DMS79 treated with DMSO at 0.1 percent for 48 hours (cell line): ENCODE results near the gene MYO9A.
"Not testable (repeated sequence)": the region's sequence is repeated elsewhere in the genome, so short reads cannot be mapped to it uniquely, and the experiment has no call there.

Source experiments
- DNase-seq: peaks from one replicate; lab custom pipeline; 2025; lab: John Stamatoyannopoulos, UW

Gene MYO9A

DNA sequence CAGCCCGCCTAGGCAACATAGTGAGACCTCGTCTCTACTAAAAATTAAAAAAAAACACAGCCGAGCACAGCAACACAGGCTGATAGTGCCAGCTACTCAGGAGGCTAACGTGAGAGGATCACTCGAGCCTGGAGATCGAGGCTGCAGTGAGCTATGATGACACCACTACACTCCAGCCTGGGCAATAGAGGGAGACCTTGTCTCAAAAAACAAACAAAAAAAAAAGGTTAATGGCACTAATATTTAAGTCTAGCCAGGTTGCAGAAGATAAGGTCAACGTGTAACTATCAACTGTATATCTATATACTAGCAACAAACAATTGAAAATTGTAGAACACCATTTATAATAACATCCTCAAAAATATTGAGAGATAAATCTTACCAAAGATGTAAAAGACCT lies 75.1 kb downstream of the MYO9A start:
- DNase-seq, result no peak

DNA sequence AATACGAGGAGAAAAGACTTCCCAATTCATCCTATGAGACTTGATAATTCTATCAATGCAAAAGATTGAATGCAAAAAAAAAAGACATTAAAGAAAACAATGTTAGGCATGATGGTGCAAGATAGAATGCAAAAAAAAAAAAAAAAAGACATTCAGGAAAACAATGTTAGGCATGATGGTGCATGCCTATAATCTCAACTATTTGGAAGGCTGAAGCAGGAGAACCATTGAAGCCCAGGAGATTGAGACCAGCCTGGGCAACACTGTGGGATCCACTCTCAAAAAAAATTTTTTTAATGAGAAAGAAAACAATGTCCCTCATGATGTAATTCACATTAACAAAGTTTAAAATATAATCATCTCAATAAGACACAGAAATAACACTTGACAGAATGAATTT lies 75.9 kb downstream of the MYO9A start:
- no peak for DNase-seq

DNA sequence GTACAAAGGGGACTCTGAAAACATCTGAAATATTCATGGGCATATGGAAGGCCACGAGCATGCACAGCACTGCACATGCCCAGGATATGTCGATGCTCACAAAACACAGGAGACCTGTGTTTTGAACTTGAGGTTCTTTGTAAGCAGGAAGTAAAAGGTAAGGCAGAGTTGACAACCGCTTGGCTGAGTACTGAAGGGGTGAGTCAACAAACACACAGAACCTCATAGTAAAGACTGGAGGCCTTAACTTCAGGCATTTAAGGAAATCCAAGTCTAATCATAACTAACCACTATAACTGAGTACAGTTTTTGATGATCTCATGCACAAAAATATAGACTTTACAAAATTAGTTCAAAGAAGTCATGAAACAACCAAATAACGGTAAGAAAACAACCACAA lies 80.6 kb downstream of the MYO9A start:
- DNase-seq, result no peak

DNA sequence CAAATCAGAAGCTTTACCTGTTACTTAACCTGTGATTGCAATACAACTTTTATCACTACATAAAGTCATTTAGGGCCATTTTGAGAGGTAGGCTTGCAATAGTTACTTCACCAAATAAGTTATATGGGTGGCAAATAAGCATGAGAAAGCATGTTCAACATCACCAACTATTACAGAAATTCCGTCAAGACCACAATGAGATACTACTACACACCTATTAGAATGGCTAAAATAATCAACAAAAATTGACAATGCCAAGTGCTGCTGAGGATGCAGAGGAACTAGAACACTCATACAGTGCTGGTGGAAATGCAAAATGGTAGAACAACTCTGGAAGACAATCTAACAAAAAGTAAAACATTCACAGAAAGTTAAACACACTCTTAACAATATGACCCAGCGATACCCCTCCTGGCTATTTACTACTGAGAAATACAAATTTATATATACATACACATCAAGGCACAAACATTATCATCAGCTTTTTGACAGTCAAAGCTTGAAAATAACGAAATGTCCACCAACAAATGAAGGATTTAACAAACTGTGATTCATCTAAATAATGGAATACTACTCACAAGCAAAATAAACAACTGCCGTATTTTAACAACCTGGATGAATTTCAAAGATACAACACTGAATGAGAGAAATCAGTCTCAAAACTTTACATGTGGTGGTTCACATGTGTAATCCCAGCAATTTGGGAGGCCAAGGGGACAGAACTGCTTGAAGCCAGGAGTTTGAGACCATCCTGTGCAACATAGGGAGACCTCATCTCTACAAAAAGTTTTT lies 82.9 kb downstream of the MYO9A start:
- no peak for DNase-seq

DNA sequence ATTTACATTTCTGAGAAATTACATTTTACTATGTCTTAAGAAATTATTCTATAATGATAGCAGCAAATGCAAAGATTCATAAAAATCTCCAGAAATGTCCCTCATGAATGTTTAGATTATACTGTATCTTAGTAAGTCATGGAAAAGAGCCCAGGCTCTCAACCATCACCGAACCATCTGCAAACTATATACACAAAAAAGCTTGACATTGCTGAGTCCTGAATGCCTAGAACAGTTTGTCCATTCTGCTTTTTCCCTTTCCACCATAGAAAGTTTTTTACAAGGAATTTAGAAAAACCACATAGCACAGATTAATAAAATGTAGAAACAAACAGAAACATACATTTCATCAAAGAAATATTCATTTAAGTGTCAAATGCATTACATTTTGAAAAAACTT lies 83.6 kb downstream of the MYO9A start:
- DNase-seq, result no peak

DNA sequence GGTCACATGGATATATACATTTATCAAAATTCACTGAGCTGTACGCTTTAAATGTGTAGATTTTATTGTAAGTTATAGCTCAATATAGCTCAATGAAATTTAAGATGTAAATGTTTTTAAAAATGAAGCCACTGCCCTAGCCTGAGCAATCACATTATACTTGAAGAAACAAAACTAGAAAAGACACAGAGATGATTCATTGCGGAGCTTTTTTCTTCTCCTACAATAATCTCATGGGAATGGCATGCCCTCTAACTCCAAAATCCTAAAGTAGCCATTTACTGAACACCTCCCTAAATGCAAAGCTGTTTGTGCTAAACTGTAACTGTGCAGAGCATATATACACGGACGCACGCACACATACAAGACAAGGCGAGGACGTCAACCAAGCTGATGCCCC lies 84.2 kb downstream of the MYO9A start:
- no peak for DNase-seq

DNA sequence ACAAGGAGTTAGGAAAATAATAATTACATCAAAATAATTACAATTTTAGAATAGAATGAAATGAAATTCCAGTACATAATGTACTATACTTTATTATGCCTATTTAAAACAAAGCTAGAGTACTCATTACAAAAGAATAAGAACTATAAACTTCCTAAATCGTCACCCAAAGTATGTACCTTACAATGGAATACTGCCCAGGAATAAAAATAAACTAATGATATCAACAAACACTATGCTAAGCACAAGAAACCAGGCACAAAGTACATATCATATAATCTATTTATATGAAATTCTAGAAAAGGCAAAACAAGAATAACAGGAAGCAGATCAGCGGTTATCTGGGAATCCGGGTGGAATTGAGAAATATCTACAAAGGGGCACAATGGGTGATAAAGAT lies 84.7 kb downstream of the MYO9A start:
- no peak for DNase-seq

DNA sequence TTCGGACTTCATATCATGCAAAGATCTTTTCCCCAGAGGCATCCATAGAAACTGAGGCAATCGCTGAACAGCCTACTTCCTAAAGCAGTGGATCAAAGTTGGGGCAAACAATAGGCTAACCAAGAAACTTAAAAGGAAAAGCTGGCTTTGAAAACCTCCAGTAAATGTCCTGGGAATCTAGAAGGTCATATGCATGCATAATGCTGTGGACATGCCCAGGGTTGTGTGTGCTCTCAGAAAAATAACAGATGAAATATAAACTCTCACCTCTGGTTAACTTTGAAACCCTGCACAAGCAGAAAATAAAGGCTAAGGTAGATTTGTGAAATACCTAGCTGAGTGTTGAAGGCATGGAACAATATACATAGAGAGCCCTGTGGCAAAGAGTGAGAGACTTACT lies 96.3 kb downstream of the MYO9A start:
- no peak for DNase-seq

DNA sequence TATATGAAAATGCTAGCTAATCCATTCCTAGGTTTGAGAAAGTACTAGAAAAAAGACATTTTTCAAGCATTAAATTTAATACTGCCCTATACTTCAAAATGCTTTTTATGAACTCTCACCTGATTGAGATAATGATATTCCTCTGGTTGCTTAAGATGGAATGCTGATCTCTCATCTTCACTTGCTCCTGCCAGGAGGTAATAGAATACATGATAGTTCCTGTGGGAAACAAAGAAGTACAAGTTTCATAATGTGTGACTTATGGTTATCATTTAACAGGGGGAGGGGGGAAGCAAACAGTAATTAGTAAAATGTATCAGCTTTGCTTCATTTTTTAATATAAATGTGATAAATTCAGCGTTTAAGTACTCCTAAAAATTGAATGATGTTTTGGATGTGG lies 97.2 kb downstream of the MYO9A start:
- no peak for DNase-seq

DNA sequence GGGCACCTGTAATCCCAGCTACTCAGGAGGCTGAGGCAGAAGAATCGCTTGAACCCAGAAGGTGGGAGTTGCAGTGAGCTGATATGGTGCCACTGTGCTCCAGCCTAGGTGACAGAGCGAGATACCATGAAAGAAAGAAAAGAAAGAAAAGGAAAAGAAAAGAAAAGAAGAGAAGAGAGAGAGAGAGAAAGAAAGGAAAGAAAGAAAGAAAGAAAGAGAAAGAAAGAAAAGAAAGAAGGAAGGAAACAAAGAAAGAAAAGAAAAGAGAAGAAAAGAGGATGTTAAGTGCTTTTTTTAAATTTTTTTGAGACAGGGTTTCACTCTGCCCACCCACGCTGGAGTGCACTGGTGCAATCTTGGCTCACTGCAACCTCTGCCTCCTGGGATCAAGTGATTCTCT lies 103.4 kb downstream of the MYO9A start:
- not testable (repeated sequence) for DNase-seq

DNA sequence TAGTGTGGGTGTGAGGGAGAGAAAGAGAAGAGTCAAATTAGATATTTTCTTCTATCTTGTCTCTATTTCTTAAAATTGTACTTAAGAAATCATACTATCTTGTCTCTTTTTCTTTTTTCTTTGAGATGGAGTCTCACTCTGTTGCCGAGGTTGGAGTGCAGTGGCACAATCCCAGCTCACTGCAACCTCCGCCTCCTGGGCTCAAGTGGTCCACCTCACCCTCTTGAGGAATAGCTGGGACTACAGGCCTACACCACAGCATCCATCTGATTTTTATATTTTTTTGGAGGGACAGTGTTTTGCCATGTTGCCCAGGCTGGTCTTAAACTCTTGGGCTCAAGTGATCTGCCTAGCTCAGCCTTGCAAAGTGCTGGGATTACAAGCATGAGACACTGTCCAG lies 104.2 kb downstream of the MYO9A start:
- no peak for DNase-seq

DNA sequence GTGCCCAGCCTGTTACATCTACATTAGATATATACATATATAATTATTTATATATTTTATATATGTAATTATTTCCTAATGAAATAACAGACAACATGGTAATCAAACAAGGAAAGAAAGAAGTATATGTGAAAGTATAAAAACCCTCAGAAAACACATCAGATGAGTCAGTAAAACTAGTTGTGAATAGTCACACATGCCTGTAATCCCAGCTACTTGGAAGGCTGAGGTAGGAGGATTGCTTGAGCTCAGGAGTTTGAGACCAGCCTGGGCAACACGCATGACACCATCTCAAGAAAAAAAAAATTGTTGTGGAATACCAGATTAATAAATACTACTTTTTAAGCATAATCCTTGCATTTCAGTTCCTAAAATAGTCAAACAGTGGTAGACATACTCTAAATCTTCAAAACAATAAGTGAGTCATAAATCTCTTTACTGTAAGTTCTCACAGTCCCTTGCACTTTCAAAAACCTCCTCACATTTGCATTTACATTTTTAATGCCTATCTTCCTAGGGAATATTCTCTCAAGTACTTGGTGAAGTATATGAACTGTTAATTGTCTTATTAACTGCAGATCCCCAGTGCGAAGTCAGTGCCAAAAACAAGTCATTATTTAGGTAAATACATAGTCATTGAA lies 106.5 kb downstream of the MYO9A start:
- no peak for DNase-seq

DNA sequence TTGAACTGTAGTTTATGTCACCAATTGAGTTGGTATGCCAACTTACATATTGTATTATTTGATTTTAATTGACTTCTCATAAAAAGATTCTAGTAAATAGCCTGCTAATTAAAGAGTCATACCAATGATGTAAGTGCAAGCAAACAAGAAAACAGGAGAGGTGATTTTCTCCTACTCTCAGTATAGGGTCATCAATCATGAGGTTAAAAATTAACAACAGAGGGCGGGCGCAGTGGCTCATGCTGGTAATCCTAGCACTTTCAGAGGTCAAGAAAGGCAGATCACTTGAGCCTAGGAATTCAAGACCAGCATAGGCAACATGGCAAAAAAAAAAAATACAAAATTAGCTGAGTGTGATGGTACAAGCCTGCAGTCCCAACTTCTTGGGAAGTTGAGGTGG lies 108.7 kb downstream of the MYO9A start:
- DNase-seq, result no peak

DNA sequence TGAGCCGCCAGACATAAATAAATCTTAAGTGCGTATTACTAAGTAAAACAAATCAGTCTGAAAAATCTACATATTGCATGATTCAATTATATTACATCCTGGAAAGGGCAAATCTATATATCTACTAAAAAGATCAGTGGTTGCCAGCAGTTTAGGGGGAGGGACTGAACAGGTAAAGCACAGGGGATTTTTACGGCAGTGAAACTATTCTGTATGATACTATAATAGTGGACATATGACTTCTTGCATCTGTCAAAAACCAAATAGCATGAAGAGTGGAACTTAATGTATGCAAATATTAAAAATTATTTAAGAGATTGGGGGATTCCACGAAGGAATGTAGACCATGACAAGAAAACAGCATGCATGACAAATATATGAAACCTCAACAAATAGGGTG lies 111.6 kb downstream of the MYO9A start:
- no peak for DNase-seq

DNA sequence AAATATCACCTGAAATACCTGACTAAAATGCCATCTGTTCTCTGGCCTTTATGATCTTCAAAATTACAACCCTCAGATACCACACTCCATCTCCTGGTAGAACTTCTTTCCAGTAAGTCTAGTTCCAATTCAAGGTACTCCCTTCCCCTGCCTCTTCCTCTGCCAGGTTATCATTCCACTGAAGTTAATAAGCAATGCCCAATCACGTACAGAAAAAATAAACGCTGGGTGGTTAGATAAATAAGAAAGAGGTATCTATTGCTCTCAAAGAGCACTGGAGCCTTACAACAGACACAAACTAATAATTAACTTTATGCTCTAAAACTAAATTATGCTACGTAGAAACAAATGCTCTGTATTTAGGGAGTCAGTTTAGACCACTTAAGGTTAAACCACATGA lies 112.5 kb downstream of the MYO9A start:
- no peak for DNase-seq

DNA sequence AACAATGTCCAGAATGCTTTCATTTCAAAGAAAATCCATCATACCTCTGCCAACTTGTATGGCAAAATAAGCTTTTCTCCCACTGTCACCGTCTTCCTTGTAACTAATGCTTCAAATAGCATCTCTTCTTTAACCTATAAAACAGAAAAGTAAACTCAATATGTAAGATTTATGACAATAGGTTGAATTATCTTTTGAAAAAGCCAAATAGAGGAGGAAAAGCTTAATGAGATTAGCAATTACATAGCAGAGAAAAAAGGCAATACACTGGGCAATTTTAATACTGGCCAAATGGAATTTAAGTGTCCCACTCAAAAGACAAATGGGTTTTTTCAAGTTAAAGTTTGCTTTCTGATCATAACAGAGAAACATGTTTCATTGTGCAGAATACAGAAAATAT lies 118.1 kb downstream of the MYO9A start:
- DNase-seq, result no peak

DNA sequence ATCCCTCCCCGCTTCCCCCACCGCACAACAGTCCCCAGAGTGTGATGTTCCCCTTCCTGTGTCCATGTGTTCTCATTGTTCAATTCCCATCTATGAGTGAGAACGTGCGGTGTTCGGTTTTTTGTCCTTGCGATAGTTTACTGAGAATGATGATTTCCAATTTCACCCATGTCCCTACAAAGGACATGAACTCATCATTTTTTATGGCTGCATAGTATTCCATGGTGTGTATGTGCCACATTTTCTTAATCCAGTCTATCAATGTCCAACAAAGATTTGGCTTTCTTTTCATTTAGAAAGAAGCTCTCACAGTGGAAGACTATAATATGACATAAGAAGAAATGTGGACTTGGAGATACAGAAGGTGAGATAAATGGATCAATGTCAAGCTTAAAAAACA lies 119.2 kb downstream of the MYO9A start:
- DNase-seq, result not testable (repeated sequence)

DNA sequence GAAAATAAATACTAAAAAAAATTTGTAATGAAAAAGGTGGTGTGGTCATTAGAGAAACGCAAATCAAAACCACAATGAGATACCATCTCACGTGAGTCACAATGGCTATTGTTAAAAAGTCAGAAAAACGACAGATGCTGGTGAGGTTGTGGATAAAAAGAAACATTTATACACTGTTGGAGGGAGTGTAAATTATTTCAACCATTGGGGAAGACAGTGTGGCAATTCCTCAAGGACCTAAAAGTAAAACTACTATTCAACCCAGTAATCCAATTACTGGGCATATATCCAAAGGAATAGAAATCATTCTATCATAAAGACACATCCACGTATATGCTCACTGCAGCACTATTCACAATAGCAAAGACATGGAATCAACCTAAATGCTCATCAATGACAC lies 120.3 kb downstream of the MYO9A start:
- no peak for DNase-seq

DNA sequence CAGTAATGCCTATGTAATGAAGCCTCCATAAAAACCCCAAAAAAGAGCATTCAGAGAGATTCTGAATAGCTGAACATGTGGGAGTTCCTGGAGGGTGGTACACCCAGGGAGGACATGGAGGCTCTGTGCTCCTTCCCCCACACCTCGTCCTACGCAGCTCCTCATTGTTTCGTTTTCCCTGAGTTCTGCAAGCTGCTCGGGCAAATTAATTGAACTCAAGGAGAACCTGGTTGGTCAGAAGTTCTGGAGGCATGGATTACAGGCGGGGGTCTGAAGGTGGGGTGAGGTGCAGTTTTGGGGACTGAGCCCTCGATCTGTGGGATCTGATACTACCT lies 142.2 kb downstream of the MYO9A start:
- DNase-seq, result no peak

DNA sequence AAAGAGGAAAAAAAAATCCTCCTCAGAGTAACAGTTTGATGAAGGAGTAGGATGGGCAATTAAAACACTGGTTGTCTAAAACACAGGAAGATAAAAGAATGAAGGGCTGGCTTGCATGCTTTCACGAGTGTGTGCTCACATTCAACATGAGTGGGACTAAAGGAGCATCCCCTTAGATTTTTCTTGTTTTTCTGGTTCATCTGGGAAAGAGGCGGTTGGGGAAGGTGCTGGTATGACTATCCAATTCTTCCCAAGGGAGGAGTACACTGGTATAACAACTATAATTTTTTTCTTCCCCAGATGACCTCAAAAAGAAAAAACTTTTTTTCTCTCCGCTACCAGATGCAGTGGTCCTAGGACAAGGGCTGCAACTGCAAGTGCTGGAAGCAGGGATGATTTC lies 143.7 kb downstream of the MYO9A start:
- DNase-seq, result no peak

DNA sequence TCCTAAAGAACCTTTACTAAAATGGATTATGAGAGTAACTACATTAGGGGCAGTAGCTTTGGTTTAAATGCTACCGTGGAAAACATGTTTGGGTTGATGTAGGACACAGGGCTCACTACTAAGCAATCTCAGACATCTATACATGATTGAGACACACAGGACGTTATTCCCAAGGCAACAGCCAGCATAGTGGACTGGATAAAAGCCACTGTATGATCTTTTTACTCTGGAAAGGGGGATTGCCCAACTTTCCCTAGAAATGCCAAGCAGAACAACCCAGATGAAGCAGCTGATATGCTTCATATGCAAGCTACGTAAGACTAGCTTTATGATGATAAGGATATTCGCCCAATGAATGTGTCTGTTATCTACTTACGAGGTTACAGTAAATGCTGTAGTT lies 144.6 kb downstream of the MYO9A start:
- no peak for DNase-seq

DNA sequence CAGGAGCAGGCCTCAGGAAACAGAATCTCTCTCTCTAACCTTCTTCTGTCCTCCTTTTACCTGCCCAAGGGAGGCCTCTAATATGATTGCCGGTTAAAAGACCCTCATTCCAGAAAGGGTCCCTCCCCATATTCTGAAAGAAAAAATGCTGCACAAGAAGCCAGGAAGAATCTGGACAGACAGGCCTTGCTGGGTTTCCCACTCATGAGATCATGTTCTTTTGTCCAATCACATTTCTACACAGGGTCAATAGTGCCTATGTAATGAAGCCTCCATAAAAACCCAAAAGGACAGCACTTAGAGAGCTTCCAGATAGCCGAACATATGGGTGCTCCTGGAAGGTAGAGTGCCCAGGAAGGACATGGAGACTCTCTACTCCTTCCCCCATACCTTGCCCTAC lies 146.0 kb downstream of the MYO9A start:
- DNase-seq, result no peak

DNA sequence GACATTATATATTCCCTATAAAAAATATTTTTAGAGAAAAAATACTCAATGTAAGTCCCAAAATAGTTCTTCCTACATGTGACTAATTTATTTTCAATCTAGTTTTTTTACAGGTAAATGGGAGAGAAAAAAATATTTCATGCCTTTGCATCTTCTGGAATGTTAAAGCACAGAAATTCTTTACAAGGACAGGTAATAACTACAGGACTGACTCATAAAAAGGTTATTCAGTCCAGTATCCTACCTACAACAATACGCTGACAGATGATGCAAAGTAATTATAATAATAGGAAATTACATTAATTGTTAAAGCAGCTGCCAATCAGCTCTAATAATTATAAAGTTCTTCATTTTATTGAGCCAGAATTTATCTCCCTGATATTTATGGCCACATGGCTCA lies 147.5 kb downstream of the MYO9A start:
- DNase-seq, result no peak

DNA sequence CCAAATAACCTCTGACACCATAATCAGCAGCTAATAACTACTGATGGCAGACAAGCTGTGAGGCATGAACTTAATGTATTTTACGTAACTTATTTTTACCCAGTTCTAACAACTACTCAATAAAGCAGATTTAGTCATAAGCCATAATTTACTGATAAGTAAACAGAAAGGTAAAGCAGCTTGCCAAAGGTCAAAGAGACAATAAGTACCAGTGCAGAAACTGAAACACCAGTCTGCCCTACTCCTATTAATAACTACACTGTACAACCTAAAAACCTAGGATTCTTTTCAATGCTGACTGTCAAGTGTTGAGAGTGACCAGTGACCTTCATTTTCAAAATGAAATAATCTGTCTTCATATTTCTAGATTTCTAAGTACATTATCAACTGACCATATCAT lies 155.4 kb downstream of the MYO9A start:
- DNase-seq, result no peak
